HepG2 (cell line): ENCODE measurements around the gene MRPL2. TPM values are rescaled to one million over a fixed set of nuclear protein-coding genes. Genes with fewer than 3 reads are reported as not detected.

Experiments used
- BATF2 ChIP-seq: sonication (generic); formaldehyde crosslinking; IDR thresholded peaks from 2 replicates; pipeline ENCODE4 v1.8.0; 2022; ENCODE audit warnings: mild to moderate bottlenecking, missing genetic modification reagents, moderate library complexity
- BCLAF1 ChIP-seq: fragments of 450-650 bp; IDR thresholded peaks from 2 replicates; pipeline ENCODE4 v1.6.1; 2017; ENCODE audit warnings: mild to moderate bottlenecking
- CENPX ChIP-seq: sonication (generic); formaldehyde crosslinking; IDR thresholded peaks from 2 replicates; pipeline ENCODE4 v1.9.0; 2021; ENCODE audit warnings: mild to moderate bottlenecking, missing genetic modification reagents, moderate library complexity
- ERF ChIP-seq: IDR thresholded peaks from 2 replicates; pipeline ENCODE4 v1.6.1; 2018; ENCODE audit warnings: missing biosample characterization, missing genetic modification reagents
- ETV6 ChIP-seq: sonication (generic); formaldehyde crosslinking; conservative IDR thresholded peaks from 2 replicates; pipeline ENCODE4 v1.4.0; 2020; ENCODE audit warnings: missing genetic modification reagents
- HNRNPK ChIP-seq: fragments of 200-400 bp; formaldehyde crosslinking; IDR thresholded peaks from 2 replicates; pipeline ENCODE4 v1.6.1; 2018; ENCODE audit warnings: low read length, low read depth, moderate library complexity, mild to moderate bottlenecking; ENCODE audit not compliant: poor library complexity, severe bottlenecking
- MEIS2 ChIP-seq: sonication (generic); formaldehyde crosslinking; IDR thresholded peaks from 2 replicates; pipeline ENCODE4 v1.9.0; 2021; ENCODE audit warnings: mild to moderate bottlenecking, missing genetic modification reagents
- SAP130 ChIP-seq: IDR thresholded peaks from 2 replicates; pipeline ENCODE4 v1.6.1; 2016; ENCODE audit warnings: low read depth
- SMC3 ChIP-seq: IDR thresholded peaks from 2 replicates; pipeline ENCODE4 v1.6.1; 2011; ENCODE audit warnings: low read length, improper control_type of control experiment
- SNAPC4 ChIP-seq: sonication (generic); formaldehyde crosslinking; IDR thresholded peaks from 2 replicates; pipeline ENCODE4 v1.4.0; 2020; ENCODE audit warnings: mild to moderate bottlenecking, missing genetic modification reagents
- SYNCRIP ChIP-seq: fragments of 200-400 bp; formaldehyde crosslinking; IDR thresholded peaks from 2 replicates; pipeline ENCODE4 v1.6.1; 2018; ENCODE audit warnings: mild to moderate bottlenecking, low read depth, low read length; ENCODE audit not compliant: insufficient read depth
- TOE1 ChIP-seq: sonication (generic); formaldehyde crosslinking; IDR thresholded peaks from 2 replicates; pipeline ENCODE4 v1.4.0; 2020; ENCODE audit warnings: mild to moderate bottlenecking, missing genetic modification reagents
- ZC3H4 ChIP-seq: sonication (generic); formaldehyde crosslinking; IDR thresholded peaks from 2 replicates; pipeline ENCODE4 v1.4.0; 2020; ENCODE audit warnings: missing genetic modification reagents, borderline replicate concordance
- ZNF12 ChIP-seq: sonication (generic); formaldehyde crosslinking; IDR thresholded peaks from 2 replicates; pipeline ENCODE4 v1.5.0; 2020; ENCODE audit warnings: missing genetic modification reagents
- ZNF124 ChIP-seq: sonication (generic); formaldehyde crosslinking; IDR thresholded peaks from 2 replicates; pipeline ENCODE4 v1.4.0; 2020; ENCODE audit warnings: missing genetic modification reagents
- ZNF180 ChIP-seq: sonication (generic); formaldehyde crosslinking; IDR thresholded peaks from 2 replicates; pipeline ENCODE4 v1.4.0; 2020; ENCODE audit warnings: low read depth, missing genetic modification reagents, borderline replicate concordance
- ZNF207 ChIP-seq: fragments of 450-650 bp; IDR thresholded peaks from 2 replicates; pipeline ENCODE4 v1.6.1; 2016; ENCODE audit warnings: antibody characterized with exemption, borderline replicate concordance
- ZNF784 ChIP-seq: sonication (generic); formaldehyde crosslinking; IDR thresholded peaks from 2 replicates; pipeline ENCODE4 v1.5.1; 2020; ENCODE audit warnings: missing genetic modification reagents, mild to moderate bottlenecking, borderline replicate concordance
- polyA plus RNA-seq, 8 experiments: library from polyadenylated mRNA; depleted of rRNA in 3 of 8; stranded (reverse) in 7 of 8; unstranded in 1 of 8; fragments of >200 nt; fragmentation: Illumina TruSeq in 4 of 8; extraction: Trizol in 4 of 8; gene quantifications; 2 replicates each; pipeline versions ENCODE4 v1.2.1 to v1.2.3, GENCODE V29; 2011 to 2016; ENCODE audit warnings: low read depth in 4 of 8, missing spikeins in 1 of 8, mixed read lengths in 1 of 8; ENCODE audit not compliant: insufficient read depth in 1 of 8
- total RNA-seq, 5 experiments: library from RNA; depleted of rRNA; stranded (reverse); fragments of >200 nt; fragmentation: Illumina TruSeq; extraction: Trizol; gene quantifications; 2 replicates each; pipeline ENCODE4 v1.2.3, GENCODE V29; 2016; ENCODE audit warnings: low read depth in 1 of 5

Gene MRPL2
- total and polyA plus RNA-seq, 2 of the 13 experiments (the other 11 are each of a cell fraction or from before 2014, with no cell fraction given): 56.8 to 65.6 TPM

GRCh38 chr6:43059168-43060033 lies at the start of gene MRPL2, which contains the start of gene KLC4 (continued):
- TF ChIP-seq CENPX (CRISPR knock-in tag) (no peak), ZNF12 (CRISPR knock-in tag) (no peak; the same call in none of the 2 replicates), BCLAF1 (no peak), ETV6 (CRISPR knock-in tag) (peak; percentile 50; the same call in 1 of the 2 replicates), SYNCRIP (no peak), ZNF784 (CRISPR knock-in tag) (0 out of 2 replicates have a peak, but pooled peaks have one; percentile 82), HNRNPK (no peak), SAP130 (CRISPR knock-in tag) (peak; percentile 92), ZC3H4 (CRISPR knock-in tag) (0 out of 2 replicates have a peak, but pooled peaks have one; percentile 16), ERF (peak; percentile 71; the same call in 1 of the 2 replicates), ZNF124 (CRISPR knock-in tag) (peak; percentile 31; the same call in 1 of the 2 replicates), ZNF180 (CRISPR knock-in tag) (no peak), ZNF207 (no peak), BATF2 (no peak), TOE1 (no peak), SNAPC4 (CRISPR knock-in tag) (peak; percentile 66; the same call in 1 of the 2 replicates), MEIS2 (CRISPR knock-in tag) (peak; percentile 55; the same call in 1 of the 2 replicates), SMC3 (no peak)
